KOPT-K1 (cell line): Measurements from ENCODE around the gene F10.

ENCODE experiments used
- H3K27ac ChIP-seq: fragments of 200-600 bp; sonication (generic); 2 replicates; pipeline ENCODE4 v1.5.1; 2016; ENCODE audit warnings: antibody characterized with exemption, mild to moderate bottlenecking, low read depth, low read length; ENCODE audit not compliant: poor library complexity, severe bottlenecking
- H3K36me3 ChIP-seq: fragments of 200-600 bp; sonication (generic); 2 replicates; pipeline ENCODE4 v1.5.1; 2017; ENCODE audit warnings: antibody characterized with exemption, mild to moderate bottlenecking, low read length, moderate library complexity; ENCODE audit not compliant: insufficient read depth
- H3K9me3 ChIP-seq: fragments of 200-600 bp; sonication (generic); 2 replicates; pipeline ENCODE4 v1.5.1; 2017; ENCODE audit warnings: antibody characterized with exemption, low read length, mild to moderate bottlenecking; ENCODE audit not compliant: insufficient read depth, poor library complexity, severe bottlenecking

F10 gene

GRCh38 chr13:113115363-113116205, 7.0 kb upstream of the F10 start:
- Histone ChIP-seq H3K9me3 (no peaks in the 10 kb centered on the region), H3K27ac (no peak overlapping the region), H3K36me3 (no peaks in the 10 kb centered on the region)

GRCh38 chr13:113116206-113116800, 6.3 kb upstream of the F10 start:
- Histone ChIP-seq H3K27ac (no peak overlapping the region), H3K36me3 (no peaks in the 10 kb centered on the region), H3K9me3 (no peaks in the 10 kb centered on the region)

- H3K9me3 ChIP-seq: no peaks in the 10 kb centered on the region
- no peak overlapping the region for H3K27ac ChIP-seq
- H3K36me3 ChIP-seq: no peaks in the 10 kb centered on the region
Observed at GRCh38 chr13:113116871-113117271, 5.7 kb upstream of the F10 start.

- H3K27ac ChIP-seq: no peak overlapping the region
- no peaks in the 10 kb centered on the region for H3K36me3 ChIP-seq
- no peaks in the 10 kb centered on the region for H3K9me3 ChIP-seq
Observed at GRCh38 chr13:113117335-113117872, 5.2 kb upstream of the F10 start.

GRCh38 chr13:113117911-113118260, 4.7 kb upstream of the F10 start:
- H3K27ac ChIP-seq: no peak overlapping the region
- no peaks in the 10 kb centered on the region for H3K9me3 ChIP-seq
- H3K36me3 ChIP-seq: no peaks in the 10 kb centered on the region

- H3K9me3 ChIP-seq: no peaks in the 10 kb centered on the region
- no peak overlapping the region for H3K27ac ChIP-seq
- H3K36me3 ChIP-seq: no peaks in the 10 kb centered on the region
Observed at GRCh38 chr13:113118261-113119021, 4.2 kb upstream of the F10 start.

GRCh38 chr13:113119166-113119821, 3.3 kb upstream of the F10 start:
- no peaks in the 10 kb centered on the region for H3K9me3 ChIP-seq
- no peak overlapping the region for H3K27ac ChIP-seq
- no peaks in the 10 kb centered on the region for H3K36me3 ChIP-seq

- H3K27ac ChIP-seq: no peak overlapping the region
- H3K9me3 ChIP-seq: no peaks in the 10 kb centered on the region
- H3K36me3 ChIP-seq: no peaks in the 10 kb centered on the region
Observed at GRCh38 chr13:113119822-113120189, 2.8 kb upstream of the F10 start.

- Histone ChIP-seq H3K9me3 (no peaks in the 10 kb centered on the region), H3K36me3 (no peaks in the 10 kb centered on the region), H3K27ac (no peak overlapping the region)
Observed at GRCh38 chr13:113120300-113121182, 2.1 kb upstream of the F10 start.

- no peak overlapping the region for H3K27ac ChIP-seq
- H3K36me3 ChIP-seq: no peaks in the 10 kb centered on the region
- H3K9me3 ChIP-seq: no peaks in the 10 kb centered on the region
Observed at GRCh38 chr13:113121183-113121927, 1.2 kb upstream of the F10 start.

- H3K27ac ChIP-seq: no peak overlapping the region
Observed at GRCh38 chr13:113121928-113122471, 599 bp upstream of the F10 start.

GRCh38 chr13:113123226-113124201, 915 bp downstream of the F10 start:
- Histone ChIP-seq H3K27ac (no peak overlapping the region), H3K9me3 (no peaks in the 10 kb centered on the region), H3K36me3 (no peaks in the 10 kb centered on the region)

More at GRCh38 chr13:113121928-113122471, 599 bp upstream of the F10 start:
- Histone ChIP-seq H3K9me3 (no peaks in the 10 kb centered on the region), H3K36me3 (no peaks in the 10 kb centered on the region)
